HG03460 (cell line): ENCODE measurements around the gene NOC2L.

Experiments used
- ATAC-seq: cut with Tn5 transposase; IDR thresholded peaks from one replicate; pipeline ENCODE4 v1.9.1; 2021; ENCODE audit not compliant: unreplicated experiment

The NOC2L gene

GRCh38 chr1:932776-933602 lies 26.1 kb downstream of the NOC2L start:
- no peak for ATAC-seq

- ATAC-seq: no peak
Observed at GRCh38 chr1:932173-932510, 26.9 kb downstream of the NOC2L start.

GRCh38 chr1:931380-932172 lies 27.5 kb downstream of the NOC2L start:
- no peak for ATAC-seq

GRCh38 chr1:930633-931138 lies 28.4 kb downstream of the NOC2L start:
- ATAC-seq: no peak

- ATAC-seq: no peak
Observed at GRCh38 chr1:929712-930632, 29.1 kb downstream of the NOC2L start.

- ATAC-seq: no peak
Observed at GRCh38 chr1:928825-929661, 30.0 kb downstream of the NOC2L start.

- no peak for ATAC-seq
Observed at GRCh38 chr1:927748-928147, 31.3 kb downstream of the NOC2L start.

GRCh38 chr1:927234-927633 lies 31.8 kb downstream of the NOC2L start:
- ATAC-seq: no peak

GRCh38 chr1:925561-926421 lies 33.3 kb downstream of the NOC2L start:
- no peak for ATAC-seq

GRCh38 chr1:924656-925560 lies 34.1 kb downstream of the NOC2L start:
- ATAC-seq: no peak

- no peak for ATAC-seq
Observed at GRCh38 chr1:923991-924655, 34.9 kb downstream of the NOC2L start.

- ATAC-seq: no peak
Observed at GRCh38 chr1:923131-923990, 35.7 kb downstream of the NOC2L start, which contains the start of gene SAMD11. Gene SAMD11 (plus strand): TSS chr1:923923. CDS start chr1:924432, 509 bp downstream.

- ATAC-seq: no peak
Observed at GRCh38 chr1:921011-921837, 37.8 kb downstream of the NOC2L start.

- no peak for ATAC-seq
Observed at GRCh38 chr1:920521-920920, 38.5 kb downstream of the NOC2L start.

GRCh38 chr1:920010-920409 lies 39.0 kb downstream of the NOC2L start:
- no peak for ATAC-seq
